NCI-H460 (cell line): ENCODE data around the gene ZC3H12A. TPM values are rescaled to one million over a fixed set of nuclear protein-coding genes. Genes with fewer than 3 reads are reported as not detected.
"Not testable (repeated sequence)": the region's sequence is repeated elsewhere in the genome, so short reads cannot be mapped to it uniquely, and the experiment has no call there.

ENCODE experiments used
- DNase-seq: peaks from one replicate; pipeline ENCODE4 v3.0.0-alpha.2; 2016; ENCODE audit warnings: low read depth; ENCODE audit errors: extremely low read depth
- total RNA-seq: library from RNA; depleted of rRNA; stranded (reverse); fragments of >200 nt; shearing (Covaris generic); gene quantifications from 2 replicates; pipeline ENCODE4 v1.2.3, GENCODE V29; 2014

ZC3H12A gene
- total RNA-seq, 1 experiment from 2014 or later = 12.3 TPM

- no peak for DNase-seq
Measured at GRCh38 chr1:37498872-37499617, 24.7 kb downstream of the ZC3H12A start.

GRCh38 chr1:37501661-37502060 is 27.3 kb downstream of the ZC3H12A start:
- DNase-seq = no peak

GRCh38 chr1:37502104-37502503 is 27.7 kb downstream of the ZC3H12A start:
- no peak for DNase-seq

GRCh38 chr1:37502791-37503190 is 28.4 kb downstream of the ZC3H12A start:
- DNase-seq = not testable (repeated sequence)

GRCh38 chr1:37506740-37507139 is 32.4 kb downstream of the ZC3H12A start:
- no peak for DNase-seq

GRCh38 chr1:37509181-37509580 is 34.8 kb downstream of the ZC3H12A start:
- no peak for DNase-seq

- DNase-seq = no peak
Measured at GRCh38 chr1:37513795-37514349, 39.5 kb downstream of the ZC3H12A start.

GRCh38 chr1:37514350-37515184 is 40.2 kb downstream of the ZC3H12A start, which contains the start of gene MEAF6:
MEAF6 (minus strand) TSS chr1:37514766; CDS start chr1:37514746, 20 bp downstream.
- DNase-seq = peak; percentile 65

GRCh38 chr1:37515185-37516034 is 41.0 kb downstream of the ZC3H12A start:
- DNase-seq = no peak

GRCh38 chr1:37517569-37517968 is 43.2 kb downstream of the ZC3H12A start:
- DNase-seq = no peak

- DNase-seq = not testable (repeated sequence)
Measured at GRCh38 chr1:37518241-37518640, 43.9 kb downstream of the ZC3H12A start.

- DNase-seq = not testable (repeated sequence)
Measured at GRCh38 chr1:37518929-37519328, 44.5 kb downstream of the ZC3H12A start.

GRCh38 chr1:37519613-37520012 is 45.2 kb downstream of the ZC3H12A start:
- DNase-seq = no peak

- not testable (repeated sequence) for DNase-seq
Measured at GRCh38 chr1:37529888-37530287, 55.5 kb downstream of the ZC3H12A start.

GRCh38 chr1:37532418-37533156 is 58.2 kb downstream of the ZC3H12A start:
- not testable (repeated sequence) for DNase-seq

- DNase-seq = no peak
Measured at GRCh38 chr1:37533317-37534093, 59.1 kb downstream of the ZC3H12A start.
